Activated T-cell treated with anti-CD3 and anti-CD28 coated beads for 1 hour (primary cell): ENCODE results near the gene COX6A1.
"Not testable (repeated sequence)": the region's sequence is repeated elsewhere in the genome, so short reads cannot be mapped to it uniquely, and the experiment has no call there.

Experiments used
- DNase-seq: peaks from one replicate; pipeline ENCODE4 v3.0.0-alpha.2; 2020; ENCODE audit warnings: low read depth

The COX6A1 gene

GRCh38 chr12:120468325-120468820, 30.5 kb downstream of the COX6A1 start:
- DNase-seq: peak; percentile 7

- DNase-seq: peak; percentile 47
Observed at GRCh38 chr12:120468821-120469449, 31.0 kb downstream of the COX6A1 start.

GRCh38 chr12:120469450-120470149, 31.7 kb downstream of the COX6A1 start, which contains the start of gene SRSF9:
TSS of gene SRSF9 (minus strand) at chr12:120469748. CDS start at chr12:120469609, 139 bp downstream.
- DNase-seq: peak; percentile 98

- no peak for DNase-seq
Observed at GRCh38 chr12:120470150-120470784, 32.4 kb downstream of the COX6A1 start.

GRCh38 chr12:120472521-120472920, 34.6 kb downstream of the COX6A1 start:
- no peak for DNase-seq

- DNase-seq: no peak
Observed at GRCh38 chr12:120473807-120474615, 36.1 kb downstream of the COX6A1 start.

- no peak for DNase-seq
Observed at GRCh38 chr12:120474616-120474960, 36.7 kb downstream of the COX6A1 start.

GRCh38 chr12:120475643-120476042, 37.7 kb downstream of the COX6A1 start:
- no peak for DNase-seq

GRCh38 chr12:120479458-120479857, 41.5 kb downstream of the COX6A1 start:
- DNase-seq: no peak

- no peak for DNase-seq
Observed at GRCh38 chr12:120480211-120480610, 42.3 kb downstream of the COX6A1 start.

GRCh38 chr12:120481022-120481767, 43.3 kb downstream of the COX6A1 start:
- no peak for DNase-seq

- DNase-seq: no peak
Observed at GRCh38 chr12:120483621-120484020, 45.7 kb downstream of the COX6A1 start.

GRCh38 chr12:120485961-120486881, 48.3 kb downstream of the COX6A1 start:
- no peak for DNase-seq

GRCh38 chr12:120487552-120487951, 49.6 kb downstream of the COX6A1 start:
- not testable (repeated sequence) for DNase-seq

GRCh38 chr12:120488057-120488640, 50.2 kb downstream of the COX6A1 start:
- no peak for DNase-seq

GRCh38 chr12:120489018-120489417, 51.1 kb downstream of the COX6A1 start:
- DNase-seq: no peak

- DNase-seq: no peak
Observed at GRCh38 chr12:120490325-120490724, 52.4 kb downstream of the COX6A1 start.
